Measurements from ENCODE around the gene TRIM63. TPM values are rescaled to one million over a fixed set of nuclear protein-coding genes. Genes with fewer than 3 reads are reported as not detected.

TRIM63 gene
- total RNA-seq, 4 donors from 2014 or later, result 0.77 to 5.4 TPM; not detected in 2

GRCh38 chr1:26043765-26044164, 23.7 kb downstream of the TRIM63 start:
- no peak overlapping the region for H3K4me3 ChIP-seq
- DNase-seq, result no peak
- peaks cover 0 to 10% of the 10 kb centered on the region in 2 donors for H3K4me1 ChIP-seq
- H3K27me3 ChIP-seq, result peaks cover 11 to 14% of the 10 kb centered on the region in 2 donors
- no peak overlapping the region for H3K27ac ChIP-seq
- intact Hi-C loops (cut with DNase I; ENCODE audit: low total_unique reads), result no loop called here
- H3K36me3 ChIP-seq, result no peaks in the 10 kb centered on the region
- H3K9me3 ChIP-seq, result no peaks in the 10 kb centered on the region
- TF ChIP-seq POLR2A (IDR thresholded peaks at IDR 0.05) (no peak), CTCF (IDR thresholded peaks at IDR 0.05) (no peak)

GRCh38 chr1:26041978-26042377, 25.5 kb downstream of the TRIM63 start:
- intact Hi-C loops (cut with DNase I; ENCODE audit: low total_unique reads), result no loop called here
- no peak overlapping the region for H3K27ac ChIP-seq
- no peak overlapping the region for H3K4me3 ChIP-seq
- H3K27me3 ChIP-seq, result peaks cover 11 to 14% of the 10 kb centered on the region in 2 donors
- peaks cover 0 to 10% of the 10 kb centered on the region in 2 donors for H3K4me1 ChIP-seq
- H3K36me3 ChIP-seq, result no peaks in the 10 kb centered on the region
- DNase-seq, result no peak
- TF ChIP-seq CTCF (IDR thresholded peaks at IDR 0.05), result no peak
- no peak for TF ChIP-seq POLR2A (IDR thresholded peaks at IDR 0.05)
- H3K9me3 ChIP-seq, result no peaks in the 10 kb centered on the region

GRCh38 chr1:26041401-26041800, 26.0 kb downstream of the TRIM63 start:
- no peaks in the 10 kb centered on the region for H3K9me3 ChIP-seq
- DNase-seq, result no peak
- TF ChIP-seq CTCF (IDR thresholded peaks at IDR 0.05) (no peak), POLR2A (IDR thresholded peaks at IDR 0.05) (no peak)
- H3K27ac ChIP-seq, result no peak overlapping the region
- H3K36me3 ChIP-seq, result no peaks in the 10 kb centered on the region
- H3K27me3 ChIP-seq, result peaks cover 8 to 9% of the 10 kb centered on the region in 2 donors
- no peak overlapping the region for H3K4me3 ChIP-seq
- H3K4me1 ChIP-seq, result peaks cover 0 to 10% of the 10 kb centered on the region in 2 donors
- intact Hi-C loops (cut with DNase I; ENCODE audit: low total_unique reads), result no loop called here

- no peak for TF ChIP-seq POLR2A (IDR thresholded peaks at IDR 0.05)
- no peak for TF ChIP-seq CTCF (IDR thresholded peaks at IDR 0.05)
- Histone ChIP-seq H3K4me3 (no peak overlapping the region), H3K36me3 (no peaks in the 10 kb centered on the region), H3K9me3 (no peaks in the 10 kb centered on the region), H3K27me3 (no peaks in the 10 kb centered on the region), H3K27ac (no peak overlapping the region), H3K4me1 (peaks cover 0 to 7% of the 10 kb centered on the region in 2 donors)
- intact Hi-C loops (cut with DNase I; ENCODE audit: low total_unique reads), result loop anchor here (5.0 kb wide), 2 partner anchors 108 to 123 kb away; no protein-coding TSS in a partner anchor
- DNase-seq, result no peak
Measured at GRCh38 chr1:26038904-26039303, 28.5 kb downstream of the TRIM63 start.

GRCh38 chr1:26038477-26038876, 29.0 kb downstream of the TRIM63 start:
- DNase-seq, result no peak
- Histone ChIP-seq H3K36me3 (no peaks in the 10 kb centered on the region), H3K9me3 (no peaks in the 10 kb centered on the region), H3K4me3 (no peak overlapping the region), H3K4me1 (peaks cover 0 to 7% of the 10 kb centered on the region in 2 donors), H3K27ac (no peak overlapping the region), H3K27me3 (no peaks in the 10 kb centered on the region)
- intact Hi-C loops (cut with DNase I; ENCODE audit: low total_unique reads), result loop anchor here (5.0 kb wide), 2 partner anchors 109 to 124 kb away; no protein-coding TSS in a partner anchor
- TF ChIP-seq POLR2A (IDR thresholded peaks at IDR 0.05), result no peak
- no peak for TF ChIP-seq CTCF (IDR thresholded peaks at IDR 0.05)

All from uterus (tissue), 4 donors.